Renal cortical epithelial cell (primary cell): ENCODE measurements around the gene FHDC1. TPM values are rescaled to one million over a fixed set of nuclear protein-coding genes. Genes with fewer than 3 reads are reported as not detected.

ENCODE experiments used
- DNase-seq: peaks from one replicate; pipeline ENCODE4 v3.0.0-alpha.2; 2011; ENCODE audit warnings: low read depth
- total RNA-seq: library from RNA; depleted of rRNA; stranded (reverse); fragments of >200 nt; gene quantifications from 2 replicates; pipeline ENCODE4 v1.2.3, GENCODE V29; 2014

The FHDC1 gene
- total RNA-seq, 1 donor from 2014 or later = 5.5 TPM

DNA sequence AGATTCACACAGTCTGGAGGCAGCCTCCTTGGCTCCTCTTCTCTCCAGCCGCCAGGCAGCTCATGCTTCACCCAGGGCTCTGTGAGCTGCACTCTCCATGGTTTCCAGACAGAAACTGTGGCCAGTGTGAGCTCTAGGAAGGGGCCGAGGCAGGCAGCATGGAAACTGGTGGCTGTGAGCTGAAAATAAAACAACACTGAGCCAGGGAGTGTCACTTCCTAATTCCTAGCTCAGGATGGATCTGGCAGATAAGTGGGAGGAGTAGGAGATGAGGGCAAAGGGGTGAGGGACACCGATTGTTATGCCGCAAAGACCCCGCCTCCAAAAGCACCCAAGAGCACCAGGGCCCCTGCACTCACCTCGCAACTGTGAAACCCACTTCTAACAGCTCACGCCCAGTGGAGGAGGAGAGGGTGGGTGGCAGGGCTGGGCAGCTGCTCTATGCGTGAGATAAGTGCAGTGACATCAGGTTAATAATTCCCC lies 69.8 kb downstream of the FHDC1 start:
- no peak for DNase-seq

- DNase-seq = no peak
These were observed 72.6 kb downstream of the FHDC1 start for GRCh38 chr4:153008578-153009199.

- DNase-seq = no peak
These were observed 74.0 kb downstream of the FHDC1 start for GRCh38 chr4:153010146-153010545.

DNA sequence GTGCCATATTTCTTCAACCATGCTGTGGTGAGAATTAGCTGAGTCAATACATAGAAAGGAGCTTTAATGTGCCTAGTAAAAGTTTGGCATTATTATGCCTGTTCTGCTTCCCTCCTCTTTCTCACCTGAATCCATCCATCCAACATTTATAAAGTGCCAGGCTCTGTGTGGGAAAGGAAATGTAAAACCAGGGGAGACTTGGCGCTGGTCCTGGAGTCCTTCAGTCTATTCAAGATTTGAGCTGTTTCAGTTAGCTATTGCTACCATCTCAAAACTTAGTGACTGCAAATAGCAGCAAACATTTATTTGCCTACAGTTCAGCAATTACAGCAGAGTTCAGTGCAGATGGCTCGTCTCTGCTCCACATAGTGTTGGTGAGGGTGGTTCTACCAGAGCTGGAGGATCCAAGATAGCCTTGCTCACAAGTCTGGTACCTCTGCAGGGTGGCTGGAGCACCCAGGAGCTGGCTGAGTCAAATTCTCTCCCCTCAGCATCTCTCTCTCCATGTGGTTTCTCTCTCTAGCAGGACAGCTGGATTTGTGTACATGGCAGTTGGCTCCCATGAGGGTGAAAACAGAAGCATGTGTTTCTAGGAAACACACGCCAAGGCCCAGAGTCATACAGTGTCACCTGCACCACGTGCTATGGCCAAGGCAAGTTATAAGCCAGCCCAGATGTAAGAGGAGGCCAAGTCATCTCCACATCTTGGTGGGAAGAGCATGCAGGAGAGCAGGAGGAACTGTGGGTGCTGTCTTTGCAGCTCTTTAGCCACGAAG lies 77.3 kb downstream of the FHDC1 start:
- no peak for DNase-seq

DNA sequence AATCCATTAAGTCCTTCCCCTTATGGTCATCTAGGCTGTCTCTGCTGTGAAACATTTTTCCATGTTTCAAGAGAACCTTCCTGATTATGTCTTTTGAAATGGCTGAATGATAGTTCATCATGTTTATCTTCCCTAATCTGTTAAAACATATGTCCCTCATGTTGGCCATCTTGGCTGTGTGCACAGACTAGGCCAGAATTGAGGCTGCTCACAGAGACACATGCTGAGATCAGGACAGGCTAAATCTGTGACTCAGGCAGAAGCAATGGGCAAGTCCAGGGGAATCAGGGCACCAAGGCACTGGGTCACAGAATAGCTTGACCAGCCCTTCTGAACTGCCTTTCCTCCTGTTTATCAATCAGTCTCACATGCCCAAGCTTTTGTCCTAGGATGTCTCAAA lies 78.3 kb downstream of the FHDC1 start:
- no peak for DNase-seq

- no peak for DNase-seq
These were observed 80.5 kb downstream of the FHDC1 start for GRCh38 chr4:153016592-153016991.

- DNase-seq = peak; percentile 29
These were observed 81.9 kb downstream of the FHDC1 start for GRCh38 chr4:153018031-153018430.

GRCh38 chr4:153018684-153019083 lies 82.6 kb downstream of the FHDC1 start:
- no peak for DNase-seq

DNA sequence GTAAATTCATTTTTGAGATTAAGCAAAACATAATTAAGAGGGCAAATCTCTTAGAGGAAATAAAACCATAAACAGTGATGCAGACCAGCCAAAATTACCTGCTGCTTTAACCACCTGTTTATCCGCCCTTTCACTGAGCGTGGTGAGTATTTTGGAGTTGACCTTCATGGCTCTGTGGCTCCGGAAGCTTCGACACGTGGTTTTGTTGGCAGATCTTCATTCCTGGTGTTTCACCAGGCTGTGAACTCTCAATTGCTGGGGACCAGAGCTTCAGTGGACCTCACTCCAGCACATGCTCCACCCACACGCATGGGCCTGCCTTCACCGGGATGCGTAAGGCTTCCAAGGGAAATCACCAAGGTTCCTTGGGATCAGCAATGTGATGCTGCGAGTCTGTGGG lies 83.8 kb downstream of the FHDC1 start:
- no peak for DNase-seq

- no peak for DNase-seq
These were observed 84.3 kb downstream of the FHDC1 start for GRCh38 chr4:153020457-153020856.

- DNase-seq = no peak
These were observed 85.2 kb downstream of the FHDC1 start for GRCh38 chr4:153021276-153021675.

DNA sequence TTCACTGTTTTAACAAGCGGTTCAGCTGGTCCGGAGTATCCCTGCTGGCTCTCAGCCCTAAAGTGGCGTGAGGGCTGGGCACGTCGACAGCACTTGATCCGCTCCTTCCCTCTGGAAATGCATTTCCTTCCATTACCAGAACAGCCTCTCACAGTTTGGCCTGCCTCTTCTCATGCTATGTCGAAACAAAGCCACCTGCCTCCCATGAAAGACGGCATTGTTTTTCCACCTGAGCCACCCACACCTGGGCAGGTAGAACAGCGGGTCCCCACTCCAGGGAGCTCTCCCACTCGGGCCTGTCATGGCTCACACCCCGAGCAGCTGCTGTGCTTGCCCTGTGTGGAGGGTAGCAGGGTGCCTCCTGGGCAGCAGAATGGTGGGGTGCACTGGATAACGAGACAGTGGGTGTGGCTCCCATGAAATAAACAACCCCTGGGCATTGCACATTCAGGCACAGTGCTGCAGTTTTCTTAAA lies 86.2 kb downstream of the FHDC1 start:
- DNase-seq = no peak

DNA sequence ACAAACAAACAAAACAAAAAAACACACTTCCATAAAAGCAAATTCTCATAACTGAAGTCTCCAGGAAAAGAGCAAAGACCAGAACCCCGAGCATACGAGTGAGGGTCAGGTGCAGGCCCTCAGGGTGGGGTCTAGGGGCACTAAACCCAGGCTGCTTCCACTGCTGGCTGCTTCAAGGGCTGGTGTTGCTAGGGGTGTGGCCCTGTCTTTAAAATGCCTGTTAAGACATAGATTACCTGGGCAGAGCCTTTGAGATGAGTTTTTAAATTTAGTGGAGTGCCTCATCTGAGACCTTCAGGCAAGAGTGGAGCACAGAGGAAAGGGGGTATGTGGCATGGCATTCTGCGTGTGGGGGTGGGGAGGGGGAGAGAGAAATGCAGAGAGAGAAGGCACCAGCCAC lies 87.0 kb downstream of the FHDC1 start:
- no peak for DNase-seq

DNA sequence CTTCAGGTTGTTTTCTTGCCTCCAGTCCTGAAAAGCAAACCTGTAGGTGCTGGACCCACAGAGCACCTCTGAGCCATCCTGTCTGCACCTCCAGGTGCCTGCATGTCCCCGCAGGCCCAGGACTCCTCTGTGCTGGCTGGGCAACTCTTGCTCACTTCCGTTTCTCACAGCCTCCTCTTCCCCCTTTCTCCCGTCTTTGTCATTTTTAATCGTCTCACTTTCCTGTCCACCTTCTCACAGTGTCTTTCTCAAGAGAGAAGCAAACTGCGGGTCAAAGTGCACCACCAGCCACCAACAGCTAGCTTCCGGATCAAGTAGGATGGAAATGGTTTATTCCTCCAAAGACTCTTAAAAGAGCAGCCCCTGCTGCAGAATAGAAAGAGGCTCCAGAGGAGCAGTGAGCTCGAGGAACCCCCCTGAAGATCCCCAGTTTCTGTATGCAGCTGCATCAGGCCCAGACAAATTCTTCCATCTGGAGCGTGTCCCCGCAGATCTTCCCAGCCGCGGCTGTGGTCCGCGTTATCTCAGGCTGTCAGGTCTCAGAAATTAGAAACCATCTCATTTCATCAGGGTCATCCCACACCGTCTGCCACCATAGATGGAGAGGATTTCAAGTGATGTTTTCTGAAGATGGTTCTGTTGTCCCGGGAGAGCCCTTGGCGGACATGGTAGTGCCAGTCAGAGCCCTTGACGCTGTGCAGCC lies 87.7 kb downstream of the FHDC1 start:
- no peak for DNase-seq

GRCh38 chr4:153024466-153024865 lies 88.3 kb downstream of the FHDC1 start:
- no peak for DNase-seq

GRCh38 chr4:153025406-153025805 lies 89.3 kb downstream of the FHDC1 start:
- no peak for DNase-seq

GRCh38 chr4:153026591-153027346 lies 90.6 kb downstream of the FHDC1 start:
- no peak for DNase-seq

GRCh38 chr4:153027866-153028265 lies 91.7 kb downstream of the FHDC1 start:
- DNase-seq = no peak

- DNase-seq = no peak
These were observed 92.4 kb downstream of the FHDC1 start for GRCh38 chr4:153028535-153028934.
